ENCODE measurements around the gene AMMECR1.
"Not testable (repeated sequence)": the region's sequence is repeated elsewhere in the genome, so short reads cannot be mapped to it uniquely, and the experiment has no call there.

The AMMECR1 gene

DNA sequence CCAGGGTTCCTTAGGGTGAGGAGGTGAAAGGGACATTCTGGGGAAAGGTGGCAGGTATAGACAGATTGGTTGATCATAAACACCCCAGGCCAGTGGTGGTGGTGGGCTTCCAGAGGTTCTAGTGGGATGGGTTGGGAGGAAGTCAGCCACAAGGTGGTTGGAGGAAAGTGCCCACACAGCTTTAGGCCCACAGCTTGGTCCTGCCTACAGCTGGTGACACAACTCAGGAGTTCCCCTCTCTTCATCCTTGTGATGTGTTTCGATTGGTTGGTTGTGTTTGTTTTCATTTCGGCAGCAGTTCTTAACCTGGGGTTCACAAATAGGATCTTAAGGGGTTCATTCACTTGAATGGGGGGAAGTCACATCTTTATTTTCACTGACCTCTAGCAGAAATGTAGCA, 158.0 kb downstream of the AMMECR1 start:
- DNase-seq (ENCODE audit: low read depth), result no peak
- TF ChIP-seq, protein P1, sequence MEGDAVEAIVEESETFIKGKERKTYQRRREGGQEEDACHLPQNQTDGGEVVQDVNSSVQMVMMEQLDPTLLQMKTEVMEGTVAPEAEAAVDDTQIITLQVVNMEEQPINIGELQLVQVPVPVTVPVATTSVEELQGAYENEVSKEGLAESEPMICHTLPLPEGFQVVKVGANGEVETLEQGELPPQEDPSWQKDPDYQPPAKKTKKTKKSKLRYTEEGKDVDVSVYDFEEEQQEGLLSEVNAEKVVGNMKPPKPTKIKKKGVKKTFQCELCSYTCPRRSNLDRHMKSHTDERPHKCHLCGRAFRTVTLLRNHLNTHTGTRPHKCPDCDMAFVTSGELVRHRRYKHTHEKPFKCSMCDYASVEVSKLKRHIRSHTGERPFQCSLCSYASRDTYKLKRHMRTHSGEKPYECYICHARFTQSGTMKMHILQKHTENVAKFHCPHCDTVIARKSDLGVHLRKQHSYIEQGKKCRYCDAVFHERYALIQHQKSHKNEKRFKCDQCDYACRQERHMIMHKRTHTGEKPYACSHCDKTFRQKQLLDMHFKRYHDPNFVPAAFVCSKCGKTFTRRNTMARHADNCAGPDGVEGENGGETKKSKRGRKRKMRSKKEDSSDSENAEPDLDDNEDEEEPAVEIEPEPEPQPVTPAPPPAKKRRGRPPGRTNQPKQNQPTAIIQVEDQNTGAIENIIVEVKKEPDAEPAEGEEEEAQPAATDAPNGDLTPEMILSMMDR (IDR thresholded peaks at IDR 0.05; ENCODE audit: low read length, missing control alignments), result no peak
- H3K4me3 ChIP-seq (replicated peaks; ENCODE audit: low read depth, low read length), result no peak overlapping the region

DNA sequence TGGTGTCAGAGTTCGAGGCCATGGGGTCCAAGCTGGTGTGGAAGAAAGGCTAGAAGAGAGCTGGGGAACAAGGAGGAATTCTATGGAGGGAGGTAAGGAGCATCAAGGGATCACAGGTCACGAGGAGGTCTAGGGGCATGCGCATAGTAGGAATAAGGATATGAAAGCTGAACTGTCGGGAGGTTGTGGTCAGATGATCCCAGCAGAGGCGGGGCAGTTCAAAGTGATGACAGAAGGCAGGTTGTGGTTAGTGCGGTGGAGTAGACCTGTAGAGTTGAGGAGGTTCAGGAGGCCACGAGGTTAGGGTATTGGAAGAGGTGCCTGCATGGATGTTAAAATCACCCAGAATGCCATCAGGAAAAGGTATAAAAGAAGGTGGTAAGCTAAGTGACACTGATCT, 158.7 kb downstream of the AMMECR1 start:
- TF ChIP-seq, protein P1 (IDR thresholded peaks at IDR 0.05; ENCODE audit: low read length, missing control alignments), result no peak
- DNase-seq (ENCODE audit: low read depth), result no peak
- H3K4me3 ChIP-seq (replicated peaks; ENCODE audit: low read depth, low read length), result no peak overlapping the region

DNA sequence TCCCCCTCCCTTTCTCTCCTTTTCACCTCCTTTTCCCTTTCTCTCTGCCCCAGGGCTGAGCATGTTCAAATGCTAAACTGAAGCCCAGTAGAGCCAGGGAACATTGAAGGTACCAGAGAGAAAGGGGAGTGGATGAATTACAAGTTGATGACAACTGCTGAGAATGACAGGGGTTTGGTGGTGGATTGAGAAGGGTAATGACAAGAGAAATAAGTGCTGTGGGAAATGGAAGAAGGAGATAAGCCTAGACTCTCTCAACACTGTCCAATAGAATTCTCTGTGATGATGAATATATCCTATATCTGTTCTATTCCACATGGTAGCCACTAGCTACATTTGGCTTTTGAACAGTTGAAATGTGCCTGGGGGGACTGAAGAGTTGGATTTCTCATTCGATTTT, 160.4 kb downstream of the AMMECR1 start:
- TF ChIP-seq, protein P1 (IDR thresholded peaks at IDR 0.05; ENCODE audit: low read length, missing control alignments), result no peak
- H3K4me3 ChIP-seq (replicated peaks; ENCODE audit: low read depth, low read length), result no peak overlapping the region
- DNase-seq (ENCODE audit: low read depth), result no peak

DNA sequence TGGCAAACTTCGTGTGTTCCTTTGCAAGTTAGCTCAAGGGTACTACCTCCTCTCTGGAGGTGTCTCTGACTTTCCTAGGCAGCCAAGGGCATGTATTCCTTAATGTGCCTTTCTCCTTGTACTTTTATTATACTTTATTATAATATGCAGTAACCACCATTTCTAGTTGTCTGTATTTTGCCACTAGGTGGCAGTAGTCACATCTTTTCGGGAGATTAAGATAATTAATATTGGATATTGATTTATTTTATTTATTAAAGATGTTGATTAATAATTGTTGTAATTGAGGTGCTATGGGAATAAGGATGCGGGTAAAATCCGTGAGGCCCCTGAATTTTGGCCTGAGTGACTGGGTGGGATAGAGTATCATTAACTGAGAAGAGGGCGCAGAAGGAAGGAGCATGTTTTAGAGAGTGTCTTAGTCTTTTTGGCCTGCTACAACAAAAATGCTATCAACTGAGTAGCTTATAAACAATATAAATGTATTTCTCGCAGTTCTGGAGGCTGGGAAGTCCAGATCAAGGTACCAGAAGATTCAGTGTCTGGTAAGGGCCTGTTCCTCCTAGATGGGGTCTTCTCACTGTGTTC, 161.6 kb downstream of the AMMECR1 start:
- DNase-seq (ENCODE audit: low read depth), result no peak
- H3K4me3 ChIP-seq (replicated peaks; ENCODE audit: low read depth, low read length), result no peak overlapping the region
- TF ChIP-seq, protein P1 (IDR thresholded peaks at IDR 0.05; ENCODE audit: low read length, missing control alignments), result peak; percentile 39

DNA sequence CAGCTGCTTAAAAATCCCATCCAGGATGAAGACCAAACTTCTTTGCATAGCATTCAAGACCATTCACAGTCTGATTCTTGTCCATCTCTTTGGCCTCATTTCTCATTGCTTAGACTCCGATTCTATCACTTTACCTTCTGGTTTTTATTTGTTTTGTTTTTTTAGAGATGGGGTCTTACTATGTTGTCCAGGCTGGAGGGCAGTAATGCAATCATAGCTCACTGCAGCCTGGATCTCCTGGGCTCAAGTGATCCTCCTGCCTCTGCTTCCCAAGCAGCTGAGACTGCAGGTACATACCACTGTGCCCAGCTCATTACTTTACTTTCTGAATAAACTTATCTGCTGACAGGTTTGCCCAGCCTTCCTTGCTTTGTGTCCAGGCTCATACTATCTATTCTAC, 162.1 kb downstream of the AMMECR1 start:
- no peak for DNase-seq (ENCODE audit: low read depth)
- H3K4me3 ChIP-seq (replicated peaks; ENCODE audit: low read depth, low read length), result no peak overlapping the region
- TF ChIP-seq, protein P1 (IDR thresholded peaks at IDR 0.05; ENCODE audit: low read length, missing control alignments), result no peak

DNA sequence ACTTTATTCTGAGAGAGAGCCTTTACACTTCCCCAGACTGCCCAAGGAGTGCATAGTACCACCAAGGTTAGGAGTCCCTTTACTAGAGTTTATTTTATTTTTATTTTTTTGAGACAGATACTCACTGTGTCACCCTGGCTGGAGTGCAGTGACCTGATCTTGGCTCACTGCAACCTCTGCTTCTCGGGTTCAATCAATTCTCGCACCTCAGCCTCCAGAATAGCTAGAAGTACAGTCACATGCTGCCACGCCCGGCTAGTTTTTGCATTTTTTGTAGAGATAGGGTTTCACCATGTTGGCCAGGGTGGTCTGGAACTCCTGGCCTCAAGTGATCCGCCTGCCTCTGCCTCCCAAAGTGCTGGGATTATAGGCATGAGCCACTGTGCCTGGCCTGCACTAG, 163.6 kb downstream of the AMMECR1 start:
- not testable (repeated sequence) for DNase-seq (ENCODE audit: low read depth); H3K4me3 ChIP-seq (replicated peaks; ENCODE audit: low read depth, low read length)

DNA sequence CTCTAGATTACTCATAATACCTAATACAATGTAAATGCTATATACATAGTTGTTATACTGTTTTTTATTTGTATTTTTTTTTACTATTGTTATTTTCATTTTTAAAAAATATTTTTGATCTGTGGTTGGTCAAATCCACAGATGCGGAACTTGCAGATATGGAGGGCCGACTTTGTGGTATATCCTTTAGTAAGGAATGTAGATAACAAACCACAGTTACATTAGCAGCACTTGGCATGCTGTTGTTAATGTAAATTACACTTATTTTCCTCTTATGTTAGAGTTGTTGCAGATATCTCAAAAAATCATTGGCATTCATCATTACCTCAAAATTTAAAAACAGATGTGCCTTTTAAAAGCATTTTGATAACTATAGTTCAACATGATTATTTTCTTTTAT, 164.0 kb downstream of the AMMECR1 start:
- no peak overlapping the region for H3K4me3 ChIP-seq (replicated peaks; ENCODE audit: low read depth, low read length)
- TF ChIP-seq, protein P1 (IDR thresholded peaks at IDR 0.05; ENCODE audit: low read length, missing control alignments), result no peak
- no peak for DNase-seq (ENCODE audit: low read depth)

Data from fibroblast of pulmonary artery (primary cell).